KOPT-K1 (cell line): ENCODE measurements around the gene CLDN19.
A peak's percentile ranks its signal among the peaks of the same experiment; 100 is the strongest.

ENCODE experiments used
- H3K27ac ChIP-seq: fragments of 200-600 bp; sonication (generic); 2 replicates; pipeline ENCODE4 v1.5.1; 2016; ENCODE audit warnings: antibody characterized with exemption, mild to moderate bottlenecking, low read depth, low read length; ENCODE audit not compliant: poor library complexity, severe bottlenecking
- H3K36me3 ChIP-seq: fragments of 200-600 bp; sonication (generic); 2 replicates; pipeline ENCODE4 v1.5.1; 2017; ENCODE audit warnings: antibody characterized with exemption, mild to moderate bottlenecking, low read length, moderate library complexity; ENCODE audit not compliant: insufficient read depth
- H3K9me3 ChIP-seq: fragments of 200-600 bp; sonication (generic); 2 replicates; pipeline ENCODE4 v1.5.1; 2017; ENCODE audit warnings: antibody characterized with exemption, low read length, mild to moderate bottlenecking; ENCODE audit not compliant: insufficient read depth, poor library complexity, severe bottlenecking

Gene CLDN19

DNA sequence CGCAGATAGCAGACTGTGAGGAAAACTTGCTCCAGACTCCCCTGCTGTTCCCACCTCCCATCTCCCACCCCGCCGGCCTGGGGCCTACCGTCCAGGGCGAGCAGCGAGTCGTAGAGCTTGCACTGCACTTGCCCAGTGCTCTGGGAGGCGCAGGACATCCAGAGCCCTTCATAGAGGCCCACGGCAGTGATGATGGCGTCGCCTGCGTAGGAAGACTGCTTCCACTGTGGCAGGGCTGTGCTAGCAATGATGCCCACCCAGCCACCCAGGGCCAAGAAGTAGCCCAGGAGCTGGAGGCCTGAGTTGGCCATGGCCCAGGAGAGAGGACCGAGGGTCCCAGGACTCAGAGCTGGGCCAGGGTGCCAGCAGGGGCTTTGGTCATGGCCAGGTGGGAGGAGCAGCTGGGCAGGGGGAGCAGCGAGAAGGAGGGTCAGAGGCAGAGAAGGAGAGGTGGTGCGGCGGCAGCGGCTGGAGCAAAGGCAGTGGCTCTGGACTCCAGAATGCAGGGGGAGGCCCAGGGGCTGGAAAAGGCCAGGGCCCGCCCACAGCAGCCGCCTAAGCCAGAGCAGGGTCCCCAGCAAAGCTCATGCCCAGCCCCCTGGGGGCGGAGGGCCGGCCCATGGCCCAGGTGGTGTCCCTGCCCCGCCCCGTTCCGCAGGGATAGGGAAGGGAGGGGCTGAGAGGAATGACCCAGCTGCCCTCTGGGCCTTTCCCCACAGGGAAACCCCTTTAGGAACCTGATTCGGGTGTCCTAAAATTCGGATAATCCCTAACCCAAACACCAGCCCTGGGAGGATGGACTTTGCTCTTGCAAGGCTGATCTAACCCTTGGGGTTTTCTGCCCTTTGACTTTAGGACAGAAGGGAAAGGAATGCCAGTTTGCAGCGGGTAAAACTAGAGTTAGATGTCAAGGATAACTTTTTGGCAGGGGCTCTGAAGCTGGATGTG lies at the start of gene CLDN19:
CLDN19 (minus strand) TSS at position 484 of the 948 bp plus-strand sequence; CDS start at position 311, 173 bp downstream.
- H3K9me3 ChIP-seq = no peaks in the 10 kb centered on the region
- no peak within 1 kb of the TSS for H3K27ac ChIP-seq
- no peaks in the 10 kb centered on the region for H3K36me3 ChIP-seq

GRCh38 chr1:42788021-42788420 lies 48.0 kb upstream of the CLDN19 start:
- Histone ChIP-seq H3K9me3 (no peaks in the 10 kb centered on the region), H3K36me3 (peaks cover 16% of the 10 kb centered on the region), H3K27ac (no peak overlapping the region)

- no peak overlapping the region for H3K27ac ChIP-seq
- peaks cover 35% of the 10 kb centered on the region for H3K36me3 ChIP-seq
These were observed 46.1 kb upstream of the CLDN19 start for GRCh38 chr1:42786097-42786496.

GRCh38 chr1:42784946-42785693 lies 45.1 kb upstream of the CLDN19 start, which contains the start of gene TMEM269:
TMEM269 (plus strand) TSS chr1:42784991; CDS start chr1:42789894, 4,903 bp downstream.
- Histone ChIP-seq H3K9me3 (no peaks in the 10 kb centered on the region), H3K27ac (no peak within 1 kb of the TSS), H3K36me3 (peaks cover 45% of the 10 kb centered on the region)

More at GRCh38 chr1:42786097-42786496, 46.1 kb upstream of the CLDN19 start:
- H3K9me3 ChIP-seq = no peaks in the 10 kb centered on the region

GRCh38 chr1:42784547-42784945 lies 44.5 kb upstream of the CLDN19 start:
- Histone ChIP-seq H3K36me3 (peaks cover 50% of the 10 kb centered on the region), H3K27ac (no peak overlapping the region), H3K9me3 (no peaks in the 10 kb centered on the region)

GRCh38 chr1:42783092-42783491 lies 43.1 kb upstream of the CLDN19 start:
- Histone ChIP-seq H3K9me3 (no peaks in the 10 kb centered on the region), H3K27ac (no peak overlapping the region), H3K36me3 (peaks cover 64% of the 10 kb centered on the region)

DNA sequence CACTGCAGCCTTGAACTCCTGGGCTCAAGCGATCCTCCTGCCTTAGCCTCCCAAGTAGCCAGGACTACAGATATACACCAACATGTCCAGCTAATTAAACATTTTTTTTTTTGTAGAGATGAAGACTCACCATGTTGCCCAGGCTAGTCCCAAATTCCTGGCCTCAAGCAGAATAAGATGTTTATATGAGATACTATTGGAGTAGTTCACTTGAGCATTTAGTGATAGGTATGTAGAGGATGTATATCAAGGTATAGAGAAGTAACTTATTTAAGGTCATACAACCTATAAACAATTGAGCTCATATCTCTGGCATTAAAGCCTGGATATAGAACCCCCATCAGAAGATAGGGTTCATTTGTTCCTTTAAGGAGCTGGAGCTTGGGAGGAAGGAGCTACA lies 40.1 kb upstream of the CLDN19 start:
- Histone ChIP-seq H3K27ac (no peak overlapping the region), H3K36me3 (peaks cover 94% of the 10 kb centered on the region)

GRCh38 chr1:42779725-42780124 lies 39.7 kb upstream of the CLDN19 start:
- Histone ChIP-seq H3K36me3 (peaks cover 98% of the 10 kb centered on the region), H3K9me3 (no peaks in the 10 kb centered on the region)

More for the DNA sequence above, 40.1 kb upstream of the CLDN19 start:
- H3K9me3 ChIP-seq = no peaks in the 10 kb centered on the region

GRCh38 chr1:42777852-42778251 lies 37.8 kb upstream of the CLDN19 start:
- H3K36me3 ChIP-seq = peaks cover 99% of the 10 kb centered on the region

More at GRCh38 chr1:42779725-42780124, 39.7 kb upstream of the CLDN19 start:
- H3K27ac ChIP-seq = no peak overlapping the region

GRCh38 chr1:42776502-42776901 lies 36.5 kb upstream of the CLDN19 start:
- Histone ChIP-seq H3K27ac (no peak overlapping the region), H3K9me3 (no peaks in the 10 kb centered on the region), H3K36me3 (peaks cover 91% of the 10 kb centered on the region)

More at GRCh38 chr1:42777852-42778251, 37.8 kb upstream of the CLDN19 start:
- Histone ChIP-seq H3K27ac (no peak overlapping the region), H3K9me3 (no peaks in the 10 kb centered on the region)

GRCh38 chr1:42774928-42775526 lies 35.0 kb upstream of the CLDN19 start:
- H3K9me3 ChIP-seq = no peaks in the 10 kb centered on the region
- no peak overlapping the region for H3K27ac ChIP-seq
- peaks cover 85% of the 10 kb centered on the region for H3K36me3 ChIP-seq

GRCh38 chr1:42773420-42773819 lies 33.4 kb upstream of the CLDN19 start:
- no peak overlapping the region for H3K27ac ChIP-seq
- H3K36me3 ChIP-seq = peaks cover 69% of the 10 kb centered on the region
- no peaks in the 10 kb centered on the region for H3K9me3 ChIP-seq

- H3K36me3 ChIP-seq = peaks cover 33% of the 10 kb centered on the region
- H3K9me3 ChIP-seq = no peaks in the 10 kb centered on the region
- H3K27ac ChIP-seq = no peak overlapping the region
These were observed 29.8 kb upstream of the CLDN19 start for GRCh38 chr1:42769811-42770210.

DNA sequence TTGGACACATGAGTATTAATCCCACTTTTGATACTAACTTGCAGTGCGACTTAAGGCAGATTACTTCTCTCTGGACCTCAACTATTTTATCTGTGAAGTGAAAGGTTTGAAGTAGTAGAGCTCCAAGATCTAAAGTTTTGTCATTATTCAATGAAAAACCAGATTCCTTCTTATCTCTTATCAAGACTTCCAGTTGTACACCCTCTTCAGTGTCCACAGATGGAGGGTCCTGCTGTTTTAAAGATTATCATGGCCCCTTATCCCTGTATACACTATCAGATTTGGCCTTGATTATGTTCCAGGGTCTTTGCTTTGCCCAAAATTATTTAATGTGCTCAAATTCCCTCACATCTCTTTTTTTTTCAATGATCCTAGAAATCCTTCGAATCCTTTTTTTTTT lies 28.1 kb upstream of the CLDN19 start:
- H3K9me3 ChIP-seq = no peaks in the 10 kb centered on the region
- H3K27ac ChIP-seq = peak overlapping the region; percentile 74
- peaks cover 17% of the 10 kb centered on the region for H3K36me3 ChIP-seq
